SKM-1 treated with dmso at 0.1 percent for 144 hours (cell line): ENCODE data around the gene PLVAP.
A peak's percentile ranks its signal among the peaks of the same experiment; 100 is the strongest.

Experiments used
- DNase-seq: peaks from one replicate; lab custom pipeline; 2025; ENCODE audit not compliant: unreplicated experiment; lab: John Stamatoyannopoulos, UW

The PLVAP gene

GRCh38 chr19:17359905-17360800 is 17.0 kb downstream of the PLVAP start:
- no peak for DNase-seq

- DNase-seq, result no peak
Observed at GRCh38 chr19:17358395-17358794, 18.7 kb downstream of the PLVAP start.

GRCh38 chr19:17357724-17358123 is 19.4 kb downstream of the PLVAP start:
- no peak for DNase-seq

- DNase-seq, result no peak
Observed at GRCh38 chr19:17357078-17357666, 20.0 kb downstream of the PLVAP start.

- no peak for DNase-seq
Observed at GRCh38 chr19:17353386-17353785, 23.8 kb downstream of the PLVAP start.

GRCh38 chr19:17352608-17353280 is 24.4 kb downstream of the PLVAP start:
- no peak for DNase-seq

GRCh38 chr19:17351815-17352435 is 25.2 kb downstream of the PLVAP start:
- no peak for DNase-seq

GRCh38 chr19:17348700-17349099 is 28.4 kb downstream of the PLVAP start:
- DNase-seq, result no peak

- no peak for DNase-seq
Observed at GRCh38 chr19:17347877-17348276, 29.3 kb downstream of the PLVAP start.

GRCh38 chr19:17347361-17347760 is 29.8 kb downstream of the PLVAP start:
- no peak for DNase-seq

GRCh38 chr19:17346109-17346671 is 31.0 kb downstream of the PLVAP start:
- DNase-seq, result peak; percentile 60

- DNase-seq, result no peak
Observed at GRCh38 chr19:17341845-17342244, 35.3 kb downstream of the PLVAP start.

GRCh38 chr19:17341386-17341785 is 35.8 kb downstream of the PLVAP start:
- no peak for DNase-seq

- no peak for DNase-seq
Observed at GRCh38 chr19:17340871-17341357, 36.2 kb downstream of the PLVAP start.

GRCh38 chr19:17340302-17340870 is 36.8 kb downstream of the PLVAP start:
- no peak for DNase-seq

GRCh38 chr19:17339088-17339741 is 37.9 kb downstream of the PLVAP start:
- DNase-seq, result no peak

GRCh38 chr19:17338433-17339078 is 38.6 kb downstream of the PLVAP start:
- no peak for DNase-seq

GRCh38 chr19:17337675-17338432 is 39.3 kb downstream of the PLVAP start:
- no peak for DNase-seq
